SK-N-MC (cell line): Measurements from ENCODE around the gene SIDT1.

Experiments used
- EZH2 ChIP-seq: fragments of 200-600 bp; sonication (generic); IDR thresholded peaks from one replicate; pipeline ENCODE4 v1.6.1; 2017; ENCODE audit warnings: antibody characterized with exemption
- POLR2AphosphoS5 ChIP-seq: IDR thresholded peaks from 2 replicates; pipeline ENCODE4 v1.6.1; 2012; ENCODE audit warnings: mild to moderate bottlenecking, low read depth, low read length, borderline replicate concordance

GRCh38 chr3:113660458-113660857 is 128.1 kb downstream of the SIDT1 start:
- no peak for TF ChIP-seq POLR2AphosphoS5
- TF ChIP-seq EZH2: no peak
